Measurements from ENCODE around the gene WNT7B.

GRCh38 chr22:46000081-46001027 lies 23.4 kb upstream of the WNT7B start:
- no peak for TF ChIP-seq ISL1 (CRISPR knock-in tag; IDR thresholded peaks at IDR 0.05)
- TF ChIP-seq ZFP3 (CRISPR knock-in tag; IDR thresholded peaks at IDR 0.05) = no peak
- TF ChIP-seq, protein P1, sequence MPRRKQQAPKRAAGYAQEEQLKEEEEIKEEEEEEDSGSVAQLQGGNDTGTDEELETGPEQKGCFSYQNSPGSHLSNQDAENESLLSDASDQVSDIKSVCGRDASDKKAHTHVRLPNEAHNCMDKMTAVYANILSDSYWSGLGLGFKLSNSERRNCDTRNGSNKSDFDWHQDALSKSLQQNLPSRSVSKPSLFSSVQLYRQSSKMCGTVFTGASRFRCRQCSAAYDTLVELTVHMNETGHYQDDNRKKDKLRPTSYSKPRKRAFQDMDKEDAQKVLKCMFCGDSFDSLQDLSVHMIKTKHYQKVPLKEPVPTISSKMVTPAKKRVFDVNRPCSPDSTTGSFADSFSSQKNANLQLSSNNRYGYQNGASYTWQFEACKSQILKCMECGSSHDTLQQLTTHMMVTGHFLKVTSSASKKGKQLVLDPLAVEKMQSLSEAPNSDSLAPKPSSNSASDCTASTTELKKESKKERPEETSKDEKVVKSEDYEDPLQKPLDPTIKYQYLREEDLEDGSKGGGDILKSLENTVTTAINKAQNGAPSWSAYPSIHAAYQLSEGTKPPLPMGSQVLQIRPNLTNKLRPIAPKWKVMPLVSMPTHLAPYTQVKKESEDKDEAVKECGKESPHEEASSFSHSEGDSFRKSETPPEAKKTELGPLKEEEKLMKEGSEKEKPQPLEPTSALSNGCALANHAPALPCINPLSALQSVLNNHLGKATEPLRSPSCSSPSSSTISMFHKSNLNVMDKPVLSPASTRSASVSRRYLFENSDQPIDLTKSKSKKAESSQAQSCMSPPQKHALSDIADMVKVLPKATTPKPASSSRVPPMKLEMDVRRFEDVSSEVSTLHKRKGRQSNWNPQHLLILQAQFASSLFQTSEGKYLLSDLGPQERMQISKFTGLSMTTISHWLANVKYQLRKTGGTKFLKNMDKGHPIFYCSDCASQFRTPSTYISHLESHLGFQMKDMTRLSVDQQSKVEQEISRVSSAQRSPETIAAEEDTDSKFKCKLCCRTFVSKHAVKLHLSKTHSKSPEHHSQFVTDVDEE (CRISPR knock-in tag; IDR thresholded peaks at IDR 0.05) = no peak
- TF ChIP-seq ZNF70 (CRISPR knock-in tag; IDR thresholded peaks at IDR 0.05) = no peak
- no peak for TF ChIP-seq RARB (CRISPR knock-in tag; IDR thresholded peaks at IDR 0.05)
- TF ChIP-seq, protein P2, sequence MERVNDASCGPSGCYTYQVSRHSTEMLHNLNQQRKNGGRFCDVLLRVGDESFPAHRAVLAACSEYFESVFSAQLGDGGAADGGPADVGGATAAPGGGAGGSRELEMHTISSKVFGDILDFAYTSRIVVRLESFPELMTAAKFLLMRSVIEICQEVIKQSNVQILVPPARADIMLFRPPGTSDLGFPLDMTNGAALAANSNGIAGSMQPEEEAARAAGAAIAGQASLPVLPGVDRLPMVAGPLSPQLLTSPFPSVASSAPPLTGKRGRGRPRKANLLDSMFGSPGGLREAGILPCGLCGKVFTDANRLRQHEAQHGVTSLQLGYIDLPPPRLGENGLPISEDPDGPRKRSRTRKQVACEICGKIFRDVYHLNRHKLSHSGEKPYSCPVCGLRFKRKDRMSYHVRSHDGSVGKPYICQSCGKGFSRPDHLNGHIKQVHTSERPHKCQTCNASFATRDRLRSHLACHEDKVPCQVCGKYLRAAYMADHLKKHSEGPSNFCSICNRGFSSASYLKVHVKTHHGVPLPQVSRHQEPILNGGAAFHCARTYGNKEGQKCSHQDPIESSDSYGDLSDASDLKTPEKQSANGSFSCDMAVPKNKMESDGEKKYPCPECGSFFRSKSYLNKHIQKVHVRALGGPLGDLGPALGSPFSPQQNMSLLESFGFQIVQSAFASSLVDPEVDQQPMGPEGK (CRISPR knock-in tag; IDR thresholded peaks at IDR 0.05; ENCODE audit: borderline replicate concordance) = no peak
- TF ChIP-seq OSR1 (CRISPR knock-in tag; IDR thresholded peaks at IDR 0.05) = no peak
- TF ChIP-seq PPARA (CRISPR knock-in tag; IDR thresholded peaks at IDR 0.05; ENCODE audit: borderline replicate concordance) = no peak
- TF ChIP-seq CSDC2 (CRISPR knock-in tag; IDR thresholded peaks at IDR 0.05) = no peak
- TF ChIP-seq ZC3H10 (CRISPR knock-in tag; IDR thresholded peaks at IDR 0.05) = no peak
- TF ChIP-seq BACH2 (CRISPR knock-in tag; IDR thresholded peaks at IDR 0.05; ENCODE audit: borderline replicate concordance) = no peak
